ENCODE data around the gene NUP50. TPM values are rescaled to one million over a fixed set of nuclear protein-coding genes. Genes with fewer than 3 reads are reported as not detected.

The NUP50 gene
- total and polyA plus RNA-seq, 7 donors, result 10.8 to 28.5 (median 26.2) TPM

DNA sequence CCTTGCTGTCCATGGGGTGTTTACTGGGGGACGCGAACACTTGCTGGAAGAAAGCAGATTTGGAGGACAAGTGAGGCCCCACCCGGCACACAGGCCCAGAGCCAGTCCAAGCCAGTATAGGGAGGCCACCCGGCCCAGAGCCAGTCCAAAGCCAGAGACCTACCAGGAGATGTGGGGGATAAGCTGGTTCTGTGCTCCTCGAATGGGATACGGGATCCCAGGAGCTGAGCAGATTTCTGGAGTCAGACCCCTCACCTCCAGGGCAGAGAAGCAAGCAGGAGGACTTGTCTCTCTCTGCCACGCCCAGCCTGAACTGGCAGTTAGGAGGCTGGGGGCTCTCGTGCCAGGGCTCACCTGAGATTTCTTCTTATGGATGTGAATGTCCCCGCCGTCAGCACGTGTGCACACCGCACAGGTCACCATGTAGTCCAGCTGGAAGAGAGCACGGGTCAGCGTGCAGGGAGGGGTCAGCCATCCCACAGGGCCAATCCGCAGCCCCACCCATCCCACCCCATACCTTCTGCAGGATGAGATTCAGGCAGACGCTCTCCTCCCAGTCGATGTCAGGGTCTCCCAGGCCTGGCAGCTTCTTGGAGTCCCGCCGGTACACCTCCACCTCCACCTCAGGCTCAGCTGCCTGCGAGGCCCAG, 41.7 kb downstream of the NUP50 start:
- DNase-seq, result peak; percentile 54
- peaks cover 0 to 41% (median 32%) of the 10 kb centered on the region in 4 donors for H3K4me1 ChIP-seq
- H3K9me3 ChIP-seq, result no peaks in the 10 kb centered on the region
- H3K27me3 ChIP-seq, result no peaks in the 10 kb centered on the region
- no peak overlapping the region for H3K27ac ChIP-seq
- peaks cover 0 to 52% (median 38%) of the 10 kb centered on the region in 4 donors for H3K36me3 ChIP-seq
- no peak overlapping the region for H3K4me3 ChIP-seq
- 93% methylated on average over 20 of the region's 20 CpGs for whole genome bisulfite sequencing, 2 donors
- intact Hi-C loops (cut with DNase I), result no loop called here
- no peak for TF ChIP-seq POLR2A (IDR thresholded peaks at IDR 0.05)
- no peak for TF ChIP-seq POLR2AphosphoS5 (IDR thresholded peaks at IDR 0.05)
- no peak for TF ChIP-seq EP300 (IDR thresholded peaks at IDR 0.05)
- TF ChIP-seq, protein P1, sequence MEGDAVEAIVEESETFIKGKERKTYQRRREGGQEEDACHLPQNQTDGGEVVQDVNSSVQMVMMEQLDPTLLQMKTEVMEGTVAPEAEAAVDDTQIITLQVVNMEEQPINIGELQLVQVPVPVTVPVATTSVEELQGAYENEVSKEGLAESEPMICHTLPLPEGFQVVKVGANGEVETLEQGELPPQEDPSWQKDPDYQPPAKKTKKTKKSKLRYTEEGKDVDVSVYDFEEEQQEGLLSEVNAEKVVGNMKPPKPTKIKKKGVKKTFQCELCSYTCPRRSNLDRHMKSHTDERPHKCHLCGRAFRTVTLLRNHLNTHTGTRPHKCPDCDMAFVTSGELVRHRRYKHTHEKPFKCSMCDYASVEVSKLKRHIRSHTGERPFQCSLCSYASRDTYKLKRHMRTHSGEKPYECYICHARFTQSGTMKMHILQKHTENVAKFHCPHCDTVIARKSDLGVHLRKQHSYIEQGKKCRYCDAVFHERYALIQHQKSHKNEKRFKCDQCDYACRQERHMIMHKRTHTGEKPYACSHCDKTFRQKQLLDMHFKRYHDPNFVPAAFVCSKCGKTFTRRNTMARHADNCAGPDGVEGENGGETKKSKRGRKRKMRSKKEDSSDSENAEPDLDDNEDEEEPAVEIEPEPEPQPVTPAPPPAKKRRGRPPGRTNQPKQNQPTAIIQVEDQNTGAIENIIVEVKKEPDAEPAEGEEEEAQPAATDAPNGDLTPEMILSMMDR (IDR thresholded peaks at IDR 0.05), result no peak

DNA sequence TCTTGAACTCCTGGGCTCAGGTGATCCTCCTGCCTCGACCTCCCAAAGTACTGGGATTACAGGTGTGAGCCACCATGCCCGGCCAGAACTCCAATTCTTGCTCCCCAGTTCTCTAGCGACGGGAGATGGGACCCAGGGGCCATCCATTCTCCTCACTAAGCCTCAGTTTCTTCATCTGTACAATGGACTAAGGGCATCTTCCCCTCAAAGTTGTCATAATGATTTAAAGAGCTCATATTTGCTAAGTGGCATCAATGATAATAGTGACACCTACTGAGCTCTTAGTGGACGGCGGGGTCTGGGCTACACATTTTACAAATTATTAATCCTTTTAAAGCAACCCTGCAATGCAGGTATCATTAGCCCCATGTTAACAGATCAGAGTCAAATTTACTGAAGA, 42.5 kb downstream of the NUP50 start:
- Histone ChIP-seq H3K4me1 (peaks cover 0 to 41% (median 37%) of the 10 kb centered on the region in 4 donors), H3K9me3 (no peaks in the 10 kb centered on the region), H3K36me3 (peaks cover 0 to 48% (median 36%) of the 10 kb centered on the region in 4 donors), H3K27me3 (no peaks in the 10 kb centered on the region), H3K27ac (no peak overlapping the region), H3K4me3 (no peak overlapping the region)
- intact Hi-C loops (cut with DNase I), result no loop called here
- TF ChIP-seq POLR2A (IDR thresholded peaks at IDR 0.05), result no peak
- TF ChIP-seq POLR2AphosphoS5 (IDR thresholded peaks at IDR 0.05), result no peak
- TF ChIP-seq, protein P1 (IDR thresholded peaks at IDR 0.05), result no peak
- no peak for TF ChIP-seq EP300 (IDR thresholded peaks at IDR 0.05)
- DNase-seq, result peak; percentile 2
- 88% methylated on average over 6 of the region's 6 CpGs for WGBS, 2 donors

DNA sequence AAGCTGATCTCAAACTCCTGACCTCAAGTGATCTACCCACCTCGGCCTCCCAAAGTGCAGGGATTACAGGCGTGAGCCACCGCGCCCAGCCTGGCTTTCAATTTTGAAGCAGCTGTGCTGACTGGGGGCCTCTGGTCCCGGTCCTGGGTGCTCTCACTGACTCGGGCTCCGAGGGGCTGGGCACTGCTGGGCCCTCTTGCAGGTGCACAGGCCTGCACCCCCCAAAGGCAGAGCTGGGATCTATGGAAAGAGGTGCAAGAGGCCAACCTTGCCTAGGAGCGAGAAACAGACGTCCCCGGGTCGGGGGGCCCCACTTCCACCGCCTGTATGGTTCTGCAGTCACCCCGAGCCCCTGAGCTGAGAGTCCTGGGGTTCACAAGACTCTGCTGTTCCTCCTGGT, 43.8 kb downstream of the NUP50 start:
- TF ChIP-seq EP300 (IDR thresholded peaks at IDR 0.05) (no peak), POLR2AphosphoS5 (IDR thresholded peaks at IDR 0.05) (no peak), POLR2A (IDR thresholded peaks at IDR 0.05) (no peak)
- TF ChIP-seq, protein P1 (IDR thresholded peaks at IDR 0.05), result no peak
- H3K36me3 ChIP-seq, result peaks cover 0 to 44% (median 34%) of the 10 kb centered on the region in 4 donors
- WGBS, 2 donors, result 95 to 96% methylated on average over 13 of the region's 13 CpGs
- no peak overlapping the region for H3K27ac ChIP-seq
- no peaks in the 10 kb centered on the region for H3K27me3 ChIP-seq
- intact Hi-C loops (cut with DNase I), result no loop called here
- no peaks in the 10 kb centered on the region for H3K9me3 ChIP-seq
- peaks cover 0 to 41% (median 35%) of the 10 kb centered on the region in 4 donors for H3K4me1 ChIP-seq
- peak; percentile 46 for DNase-seq
- H3K4me3 ChIP-seq, result no peak overlapping the region

DNA sequence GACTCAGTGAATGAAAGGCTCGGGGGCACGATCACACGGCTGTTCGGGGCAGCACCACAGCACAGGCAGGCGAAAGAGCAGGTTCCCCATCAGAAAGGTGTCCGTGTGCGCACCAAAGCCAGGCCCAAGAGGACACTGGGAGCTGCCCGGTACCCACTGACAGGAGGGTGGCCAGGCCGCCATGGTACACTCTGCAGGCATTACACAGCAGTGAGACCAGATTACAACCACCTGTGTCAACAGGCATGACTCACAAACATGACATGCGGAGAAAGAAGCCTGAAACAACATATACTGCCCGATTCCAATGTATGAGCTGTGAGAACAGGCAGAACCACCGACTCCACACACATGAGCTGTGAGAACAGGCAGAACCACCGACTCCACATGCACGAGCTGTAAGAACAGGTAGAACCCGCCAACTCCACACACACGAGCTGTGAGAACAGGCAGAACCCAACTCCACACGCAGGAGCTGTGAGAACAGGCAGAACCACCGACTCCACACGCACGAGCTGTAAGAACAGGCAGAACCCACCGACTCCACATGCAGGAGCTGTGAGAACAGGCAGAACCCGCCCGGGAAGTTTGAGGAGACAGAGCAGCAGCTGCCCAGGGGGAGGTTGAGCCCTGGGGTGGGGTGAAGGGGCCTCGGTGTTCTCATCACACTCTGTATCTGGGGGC, 44.4 kb downstream of the NUP50 start:
- no peak for TF ChIP-seq POLR2A (IDR thresholded peaks at IDR 0.05)
- TF ChIP-seq POLR2AphosphoS5 (IDR thresholded peaks at IDR 0.05), result no peak
- TF ChIP-seq, protein P1 (IDR thresholded peaks at IDR 0.05), result no peak
- no peak for TF ChIP-seq EP300 (IDR thresholded peaks at IDR 0.05)

More for the DNA sequence above, 44.4 kb downstream of the NUP50 start:
- 86 to 87% methylated on average over 24 of the region's 24 CpGs for WGBS, 2 donors
- DNase-seq, result peak; percentile 57
- intact Hi-C loops (cut with DNase I), result no loop called here
- Histone ChIP-seq H3K4me3 (no peak overlapping the region), H3K36me3 (peaks cover 0 to 39% (median 28%) of the 10 kb centered on the region in 4 donors), H3K27ac (no peak overlapping the region), H3K9me3 (no peaks in the 10 kb centered on the region), H3K4me1 (peaks cover 0 to 42% (median 40%) of the 10 kb centered on the region in 4 donors), H3K27me3 (no peaks in the 10 kb centered on the region)

All from sigmoid colon (tissue), 7 donors.